ENCODE data around the gene SYDE1. TPM values are rescaled to one million over a fixed set of nuclear protein-coding genes. Genes with fewer than 3 reads are reported as not detected.

The SYDE1 gene
- total and polyA plus RNA-seq, 10 of the 15 experiments (the other 5 are each of a cell fraction or from before 2014, with no cell fraction given): not detected

DNA sequence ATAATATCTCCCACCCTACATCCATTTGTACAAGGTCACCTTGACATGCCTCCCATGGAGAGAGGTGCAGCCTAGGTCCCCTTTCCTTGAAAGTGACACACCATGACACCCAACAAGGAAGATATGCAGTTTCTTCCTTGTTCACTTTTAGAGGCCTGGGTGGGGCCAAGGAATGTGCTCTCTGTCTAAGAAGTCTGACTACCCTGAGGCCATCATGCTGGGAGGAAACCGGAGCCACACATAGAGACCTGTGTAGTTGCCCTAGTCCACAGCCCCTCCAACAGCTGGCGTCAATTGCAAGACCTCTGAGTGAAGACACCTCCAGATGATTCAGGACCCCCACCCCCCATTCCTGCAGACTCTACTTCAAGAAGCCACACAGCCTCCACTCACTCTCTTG, 11.0 kb downstream of the SYDE1 start (continued):
- TF ChIP-seq RELA (IDR thresholded peaks at IDR 0.05; ENCODE audit: borderline replicate concordance, partially characterized antibody) (no peak), ATF7 (IDR thresholded peaks at IDR 0.05; ENCODE audit: low read depth) (no peak), CREM (IDR thresholded peaks at IDR 0.05; ENCODE audit: low read depth) (no peak), CBX3 (IDR thresholded peaks at IDR 0.05; ENCODE audit: borderline replicate concordance, low read depth) (no peak), GABPA (IDR thresholded peaks at IDR 0.05; ENCODE audit: low read depth) (no peak)

DNA sequence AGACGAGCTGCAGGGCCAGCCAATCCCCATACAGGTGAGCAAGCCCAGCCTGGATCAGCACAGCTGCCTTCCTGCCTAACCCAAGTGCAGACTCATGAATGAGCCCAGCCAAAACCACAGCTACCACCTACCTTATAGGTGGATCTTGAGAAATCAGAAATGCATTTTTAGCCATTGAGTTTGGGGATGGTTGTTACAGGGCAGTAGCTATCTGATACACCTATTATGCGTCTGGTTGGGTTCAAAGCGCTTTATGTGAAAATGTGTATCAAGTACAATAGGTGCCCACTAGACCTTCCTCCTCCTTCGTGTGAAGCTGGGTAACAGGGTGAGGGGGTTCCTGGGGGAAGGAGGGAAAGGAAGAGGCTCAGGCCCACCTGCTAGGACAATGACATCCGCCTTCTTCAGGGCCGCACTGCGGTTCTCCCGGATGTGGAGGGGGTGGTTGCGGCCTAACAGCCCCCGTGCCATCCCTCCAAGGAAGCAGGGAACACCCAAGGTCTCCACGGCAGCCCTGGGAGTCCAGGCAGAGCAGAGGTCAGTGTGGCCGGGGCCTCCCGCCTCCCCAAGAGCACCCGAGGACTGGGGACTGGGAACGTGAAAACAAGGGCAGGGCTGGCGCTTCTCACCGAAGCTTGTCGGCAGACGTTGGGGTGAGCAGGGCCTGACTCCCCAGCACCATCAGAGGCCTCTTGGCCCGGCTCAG, 11.7 kb downstream of the SYDE1 start:
- DNase-seq (ENCODE audit: low read depth, low spot score): no peak
- whole genome bisulfite sequencing (ENCODE audit: insufficient coverage, insufficient replicate concordance, low lambda C conversion rate, missing lambda C conversion rate): 92% methylated on average over 20 of the region's 20 CpGs
- FAIRE-seq: no peak
- ChIA-PET RAD21 (ENCODE audit: unreplicated experiment) (no interaction called here), SMC1A (ENCODE audit: uncharacterized antibody, unreplicated experiment) (no interaction called here), POLR2A (no interaction called here), CTCF (no interaction called here)
- no TSS peak for BruUV-seq (replicated peaks)
- Histone ChIP-seq H3K4me3 (no peak overlapping the region), H3K4me2 (ENCODE audit: control insufficient read depth, insufficient read depth) (no peak overlapping the region), H4K20me1 (ENCODE audit: control insufficient read depth, insufficient read depth) (no peaks in the 10 kb centered on the region), H3K36me3 (ENCODE audit: control insufficient read depth in 2 of 2, insufficient read depth in 2 of 2, low read length in 1 of 2) (peaks cover 5 to 11% of the 10 kb centered on the region in 2 experiments; a peak in 3 of 4 replicates), H2AFZ (ENCODE audit: control insufficient read depth, low read depth, low read length) (no peak overlapping the region), H3K27ac (ENCODE audit: control insufficient read depth, insufficient read depth) (no peak overlapping the region), H3K4me1 (ENCODE audit: control insufficient read depth, insufficient read depth, low read length) (peaks cover 3% of the 10 kb centered on the region), H3K79me2 (ENCODE audit: control insufficient read depth, insufficient read depth, low read length) (peaks cover 1% of the 10 kb centered on the region; the same call in 1 of the 2 replicates), H3K9me3 (replicated peaks; ENCODE audit: control insufficient read depth, insufficient read depth, low read length) (no peaks in the 10 kb centered on the region), H3K27me3 (replicated peaks in 1 of 2; ENCODE audit: control insufficient read depth in 2 of 2, insufficient read depth in 2 of 2, low read length in 1 of 2) (no peaks in the 10 kb centered on the region), H3K9ac (ENCODE audit: control insufficient read depth, insufficient read depth, low read length) (no peak overlapping the region)
- intact Hi-C loops (cut with micrococcal nuclease; ENCODE audit: unreplicated experiment) (no loop called here), in situ Hi-C loops (cut with MboI) (no loop called here)
- no peak for ATAC-seq
- TF ChIP-seq CHD2 (IDR thresholded peaks at IDR 0.05; ENCODE audit: borderline replicate concordance, low read depth, low read length) (no peak), NR2F1 (conservative IDR thresholded peaks at IDR 0.05) (no peak), BACH1 (IDR thresholded peaks at IDR 0.05; ENCODE audit: borderline replicate concordance) (no peak), CBFB (IDR thresholded peaks at IDR 0.05; ENCODE audit: low read depth) (no peak)
- TF ChIP-seq, protein P1, sequence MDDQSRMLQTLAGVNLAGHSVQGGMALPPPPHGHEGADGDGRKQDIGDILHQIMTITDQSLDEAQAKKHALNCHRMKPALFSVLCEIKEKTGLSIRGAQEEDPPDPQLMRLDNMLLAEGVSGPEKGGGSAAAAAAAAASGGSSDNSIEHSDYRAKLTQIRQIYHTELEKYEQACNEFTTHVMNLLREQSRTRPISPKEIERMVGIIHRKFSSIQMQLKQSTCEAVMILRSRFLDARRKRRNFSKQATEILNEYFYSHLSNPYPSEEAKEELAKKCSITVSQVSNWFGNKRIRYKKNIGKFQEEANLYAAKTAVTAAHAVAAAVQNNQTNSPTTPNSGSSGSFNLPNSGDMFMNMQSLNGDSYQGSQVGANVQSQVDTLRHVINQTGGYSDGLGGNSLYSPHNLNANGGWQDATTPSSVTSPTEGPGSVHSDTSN (IDR thresholded peaks at IDR 0.05; ENCODE audit: insufficient replicate concordance, low read depth, low read length): no peak
- TF ChIP-seq, protein P2, sequence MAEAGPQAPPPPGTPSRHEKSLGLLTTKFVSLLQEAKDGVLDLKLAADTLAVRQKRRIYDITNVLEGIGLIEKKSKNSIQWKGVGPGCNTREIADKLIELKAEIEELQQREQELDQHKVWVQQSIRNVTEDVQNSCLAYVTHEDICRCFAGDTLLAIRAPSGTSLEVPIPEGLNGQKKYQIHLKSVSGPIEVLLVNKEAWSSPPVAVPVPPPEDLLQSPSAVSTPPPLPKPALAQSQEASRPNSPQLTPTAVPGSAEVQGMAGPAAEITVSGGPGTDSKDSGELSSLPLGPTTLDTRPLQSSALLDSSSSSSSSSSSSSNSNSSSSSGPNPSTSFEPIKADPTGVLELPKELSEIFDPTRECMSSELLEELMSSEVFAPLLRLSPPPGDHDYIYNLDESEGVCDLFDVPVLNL (IDR thresholded peaks at IDR 0.05; ENCODE audit: low read depth, low read length): no peak
